GM21529 (cell line): ENCODE measurements around the gene MDM2.
"Not testable (repeated sequence)": the region's sequence is repeated elsewhere in the genome, so short reads cannot be mapped to it uniquely, and the experiment has no call there.

Experiments
- ATAC-seq: cut with Tn5 transposase; IDR thresholded peaks from one replicate; pipeline ENCODE4 v1.9.1; 2021; ENCODE audit not compliant: unreplicated experiment

The MDM2 gene

DNA sequence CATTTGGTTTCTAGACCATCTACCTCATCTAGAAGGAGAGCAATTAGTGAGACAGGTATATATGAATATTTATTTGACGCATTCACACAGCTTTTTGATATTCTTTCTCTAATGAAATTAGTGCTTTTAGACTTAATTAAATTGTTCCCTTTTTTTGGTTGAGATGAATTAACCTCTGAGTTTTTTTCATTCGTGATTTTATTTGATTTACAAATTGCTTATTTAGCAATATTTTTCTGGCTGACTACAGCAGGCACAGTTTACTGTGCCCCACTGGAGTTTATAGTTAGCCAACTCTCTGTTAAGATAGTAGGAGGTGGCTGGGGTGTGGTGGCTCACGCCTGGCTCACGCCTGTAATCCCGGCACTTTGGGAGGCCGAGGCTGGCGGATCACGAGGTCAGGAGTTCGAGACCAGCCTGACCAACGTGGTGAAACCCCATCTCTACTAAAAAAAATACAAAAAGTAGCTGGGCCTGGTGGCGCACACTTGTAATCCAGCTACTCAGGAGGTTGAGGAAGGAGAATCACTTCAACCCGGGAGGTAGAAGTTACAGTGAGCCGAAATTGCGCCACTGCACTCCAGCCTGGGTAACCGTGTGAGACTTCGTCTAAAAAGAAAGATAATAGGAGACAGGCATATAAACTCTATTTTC lies 16.7 kb downstream of the MDM2 start:
- no peak for ATAC-seq

DNA sequence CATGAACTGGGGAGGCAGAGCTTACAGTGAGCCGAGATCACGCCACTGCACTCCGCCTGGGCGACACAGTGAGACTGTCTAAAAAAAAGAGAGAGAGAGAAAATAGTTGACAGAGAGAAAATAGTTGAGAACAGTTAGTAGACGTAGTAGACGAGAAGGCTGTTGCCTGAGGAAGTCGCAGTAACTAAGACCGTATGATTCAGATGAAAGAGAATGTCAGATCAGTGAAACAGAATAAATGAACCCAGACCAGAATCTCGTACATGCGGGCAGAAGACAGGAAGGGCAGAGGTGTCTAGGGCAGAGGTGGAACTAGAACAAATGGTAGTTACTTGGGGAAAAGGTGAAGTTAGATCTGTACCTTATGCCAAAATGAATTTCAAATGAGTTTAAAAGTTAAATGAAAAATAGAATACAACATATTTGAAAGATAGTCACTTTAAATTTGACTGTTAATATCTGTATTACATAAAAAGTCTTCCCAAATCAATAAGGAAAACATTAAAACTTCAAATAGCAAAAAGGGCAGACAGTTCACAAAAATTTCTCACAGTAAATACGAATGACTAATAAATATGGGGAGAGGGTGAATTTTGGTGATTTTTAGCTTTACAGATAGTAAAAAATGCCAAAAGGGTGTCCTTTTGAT lies 17.7 kb downstream of the MDM2 start:
- ATAC-seq = no peak

DNA sequence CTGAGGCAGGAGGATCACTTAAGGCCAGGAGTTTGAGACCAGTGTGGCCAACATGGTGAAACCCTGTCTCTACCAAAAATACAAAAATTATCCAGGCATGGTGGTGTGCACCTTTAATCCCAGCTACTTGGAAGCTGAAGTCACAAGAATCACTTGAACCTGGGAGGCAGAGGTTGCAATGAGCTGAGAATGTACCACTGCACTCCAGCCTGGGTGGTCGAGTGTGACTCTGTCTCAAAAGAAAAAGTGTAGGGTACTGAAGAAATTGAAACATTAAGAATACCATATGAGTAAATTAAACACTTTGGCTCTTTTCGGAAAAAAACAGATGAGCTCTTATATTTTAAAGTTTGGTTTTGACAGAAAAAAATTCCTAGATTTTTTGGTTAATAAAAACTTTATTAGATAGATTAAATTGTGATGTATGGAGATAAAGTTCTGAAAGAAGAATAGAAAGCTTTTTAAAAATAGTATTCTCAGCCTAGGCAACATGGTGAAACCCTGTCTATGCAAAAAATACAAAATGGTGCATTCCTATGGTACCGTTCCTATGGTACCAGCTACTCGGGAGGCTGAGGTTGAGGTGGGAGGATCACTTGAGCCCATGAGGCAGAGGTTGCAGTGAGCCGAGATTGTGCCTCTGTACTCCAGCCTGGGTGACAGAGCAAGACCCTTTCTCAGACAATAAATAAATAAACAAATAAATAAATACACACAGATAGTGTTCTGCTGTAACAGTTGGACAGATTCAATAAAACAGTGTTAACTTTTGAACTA lies 20.1 kb downstream of the MDM2 start:
- ATAC-seq = no peak

DNA sequence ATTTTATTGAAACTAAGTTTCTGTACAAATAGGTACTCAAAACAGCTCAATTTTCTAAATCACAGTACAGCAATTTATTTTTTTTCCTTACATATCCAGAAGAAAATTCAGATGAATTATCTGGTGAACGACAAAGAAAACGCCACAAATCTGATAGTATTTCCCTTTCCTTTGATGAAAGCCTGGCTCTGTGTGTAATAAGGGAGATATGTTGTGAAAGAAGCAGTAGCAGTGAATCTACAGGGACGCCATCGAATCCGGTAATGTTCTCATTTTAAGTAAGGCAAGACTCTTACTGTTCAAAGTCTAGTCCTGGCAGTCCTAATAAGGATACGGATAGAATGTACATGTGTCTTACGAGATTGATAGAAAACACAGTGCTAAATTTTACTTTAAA lies 20.7 kb downstream of the MDM2 start:
- ATAC-seq = no peak

DNA sequence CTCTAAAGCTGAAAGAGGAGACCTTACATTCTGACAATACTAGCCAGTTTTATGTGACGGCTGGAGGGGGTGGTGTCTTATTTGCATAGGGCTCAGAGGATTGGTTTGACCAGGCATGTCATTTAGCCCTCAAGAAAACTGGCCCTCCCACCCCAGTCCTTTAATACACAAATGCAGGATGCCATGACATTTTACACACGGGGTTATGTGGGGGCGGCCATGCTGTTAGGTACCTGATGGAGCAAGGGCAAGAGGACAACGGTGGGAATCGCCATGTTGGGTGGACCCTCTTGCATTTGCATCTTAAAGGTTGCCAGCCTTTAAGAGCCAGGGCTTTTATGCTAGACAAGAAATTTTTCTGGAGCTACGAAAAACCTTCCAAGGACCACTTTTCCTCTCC lies 23.3 kb downstream of the MDM2 start:
- ATAC-seq = no peak

DNA sequence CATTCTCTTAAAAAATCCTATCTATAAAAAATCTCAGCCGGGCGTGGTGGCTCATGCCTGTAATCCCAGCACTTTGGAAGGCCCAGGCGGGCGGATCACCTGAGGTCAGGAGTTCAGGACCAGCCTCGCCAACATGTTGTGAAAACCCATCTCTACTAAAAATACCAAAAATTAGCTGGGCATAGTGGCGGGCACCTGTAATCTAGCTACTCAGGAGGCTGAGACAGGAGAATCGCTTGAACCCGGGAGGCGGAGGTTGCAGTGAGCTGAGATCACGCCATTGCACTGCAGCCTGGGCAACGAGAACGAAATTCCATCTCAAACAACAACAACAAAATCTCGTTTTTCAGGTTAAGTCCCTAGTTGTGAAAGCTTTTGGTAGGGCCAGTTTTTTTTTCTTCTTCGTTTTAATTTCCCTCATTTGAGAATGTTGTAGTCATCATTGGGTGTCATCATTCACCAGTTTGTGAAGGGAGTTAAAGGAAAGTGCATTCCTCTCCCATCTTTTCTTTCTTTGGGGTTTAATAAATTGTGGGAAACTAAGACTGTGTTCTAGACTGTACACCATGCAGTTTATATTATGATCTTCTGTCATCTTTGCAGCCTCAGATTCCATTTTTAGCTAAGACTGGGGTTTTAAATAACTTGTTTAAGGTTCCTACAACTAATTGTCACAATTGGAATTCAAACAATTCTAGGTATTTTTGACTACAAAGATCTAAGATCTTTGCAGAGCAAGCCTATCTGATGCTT lies 23.9 kb downstream of the MDM2 start:
- no peak for ATAC-seq

DNA sequence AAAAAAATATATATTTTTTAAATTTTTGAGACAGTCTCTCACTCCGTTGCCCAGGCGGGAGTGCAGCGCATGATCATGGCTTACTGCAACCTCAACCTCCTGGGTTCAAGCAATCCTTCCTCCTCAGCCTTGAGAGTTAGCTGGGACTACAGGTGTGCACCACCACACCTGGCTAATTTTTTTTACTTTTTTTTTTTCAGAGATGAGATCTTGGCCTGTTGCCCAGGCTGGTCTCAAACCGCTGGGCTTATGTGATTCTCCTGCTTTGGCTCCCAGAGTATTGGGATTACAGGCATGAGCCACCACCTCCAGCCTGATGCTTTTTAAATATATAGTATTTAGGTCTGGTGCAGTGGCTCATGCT lies 24.5 kb downstream of the MDM2 start:
- ATAC-seq = no peak

DNA sequence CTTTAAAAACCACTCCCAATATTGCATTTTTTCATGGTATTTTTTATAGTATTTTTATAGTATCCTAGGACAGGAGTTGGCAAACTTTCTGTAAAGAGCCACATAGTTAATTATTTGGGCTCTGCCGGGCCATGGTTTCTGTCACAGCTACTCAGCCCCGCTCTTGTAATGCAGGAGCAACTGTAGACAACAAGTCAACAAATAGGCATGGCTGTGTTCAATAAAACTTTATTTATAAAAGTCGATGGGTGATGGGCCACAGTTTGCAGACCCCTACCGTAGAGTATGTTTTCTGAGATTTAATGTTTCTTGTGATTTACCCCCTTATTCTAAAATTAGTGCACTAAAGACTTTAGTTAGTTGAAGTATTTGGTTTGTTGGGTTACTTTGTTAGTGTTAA lies 25.5 kb downstream of the MDM2 start:
- no peak for ATAC-seq

DNA sequence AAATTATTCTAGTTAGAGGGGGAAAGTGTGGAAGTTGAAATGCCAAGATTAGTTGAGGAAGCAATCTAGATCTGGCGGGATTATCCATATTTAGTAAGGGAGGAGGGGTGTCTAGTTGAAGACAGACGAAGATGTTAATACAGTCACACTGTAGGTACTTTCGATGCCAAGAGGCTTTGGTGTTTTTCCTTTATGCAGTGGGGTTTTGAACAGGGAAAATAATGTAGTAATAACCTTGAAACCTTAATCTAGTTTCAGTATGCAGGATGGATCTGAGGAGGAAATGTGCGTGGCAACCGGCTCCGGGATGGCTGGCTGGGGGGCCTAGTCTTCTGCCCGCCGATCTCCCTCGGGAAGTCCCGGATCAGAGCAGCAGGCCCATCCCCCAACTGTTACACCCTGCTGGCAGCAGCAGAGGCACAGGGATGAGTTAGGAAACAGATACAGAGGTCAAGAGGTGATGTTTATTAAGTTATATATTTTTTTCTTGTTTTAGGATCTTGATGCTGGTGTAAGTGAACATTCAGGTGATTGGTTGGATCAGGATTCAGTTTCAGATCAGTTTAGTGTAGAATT lies 27.4 kb downstream of the MDM2 start:
- no peak for ATAC-seq

DNA sequence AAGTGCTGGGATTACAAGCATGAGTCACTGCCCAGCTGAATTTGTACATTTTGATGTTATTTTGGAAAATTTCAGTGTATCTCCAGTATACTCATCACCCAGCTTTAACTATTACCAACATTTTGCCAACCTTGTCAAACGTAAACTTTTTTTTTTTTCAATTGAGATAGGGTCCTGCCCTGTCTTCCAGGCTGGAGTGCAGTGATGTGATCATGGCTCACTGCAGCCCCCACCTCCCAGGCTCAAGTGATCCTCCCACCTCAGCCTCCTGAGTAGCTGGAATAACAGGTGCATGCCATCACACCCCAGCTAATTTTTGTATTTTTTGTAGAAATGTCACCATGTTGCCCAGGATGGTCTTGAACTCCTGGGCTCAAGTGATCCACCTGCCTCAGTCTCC lies 29.2 kb downstream of the MDM2 start:
- no peak for ATAC-seq

DNA sequence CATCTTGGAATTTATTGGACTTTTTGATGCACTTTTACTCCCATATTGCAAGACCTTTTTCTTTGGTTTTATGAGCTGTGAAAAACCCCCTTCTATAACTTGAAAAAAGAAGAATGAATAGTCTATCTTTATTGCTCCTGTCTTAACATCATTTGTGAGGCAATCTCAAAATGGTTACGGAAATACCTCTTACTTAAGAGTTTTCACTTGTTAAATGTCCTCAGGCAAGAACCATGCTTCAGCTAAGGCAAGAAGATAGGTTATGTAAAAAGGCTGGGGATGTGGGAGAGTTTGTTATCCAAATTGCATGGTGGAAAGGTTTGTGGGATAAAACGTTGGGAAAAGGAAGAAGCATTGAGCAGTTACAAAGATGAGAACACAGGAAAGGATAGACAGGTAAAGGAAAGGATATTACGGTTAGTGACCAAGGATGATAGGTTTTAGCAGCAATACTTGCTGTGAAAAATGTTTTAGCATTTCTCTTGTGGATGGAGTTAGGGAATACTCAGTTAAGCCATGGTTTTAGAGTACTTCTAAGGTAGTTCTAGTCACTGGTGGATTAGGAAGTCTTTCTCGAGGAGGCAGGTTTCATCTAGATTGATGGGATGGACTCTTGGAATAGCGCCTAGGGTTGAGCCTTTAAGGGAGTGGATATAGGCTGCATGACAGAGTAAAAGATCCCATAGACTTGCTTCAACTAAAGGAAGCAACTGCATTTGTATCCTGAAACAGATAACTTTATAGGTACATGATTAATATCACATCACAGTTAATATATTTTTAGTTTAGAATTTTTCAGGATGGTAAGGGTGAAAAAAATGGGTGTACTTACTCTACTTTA lies 30.3 kb downstream of the MDM2 start:
- ATAC-seq = no peak

DNA sequence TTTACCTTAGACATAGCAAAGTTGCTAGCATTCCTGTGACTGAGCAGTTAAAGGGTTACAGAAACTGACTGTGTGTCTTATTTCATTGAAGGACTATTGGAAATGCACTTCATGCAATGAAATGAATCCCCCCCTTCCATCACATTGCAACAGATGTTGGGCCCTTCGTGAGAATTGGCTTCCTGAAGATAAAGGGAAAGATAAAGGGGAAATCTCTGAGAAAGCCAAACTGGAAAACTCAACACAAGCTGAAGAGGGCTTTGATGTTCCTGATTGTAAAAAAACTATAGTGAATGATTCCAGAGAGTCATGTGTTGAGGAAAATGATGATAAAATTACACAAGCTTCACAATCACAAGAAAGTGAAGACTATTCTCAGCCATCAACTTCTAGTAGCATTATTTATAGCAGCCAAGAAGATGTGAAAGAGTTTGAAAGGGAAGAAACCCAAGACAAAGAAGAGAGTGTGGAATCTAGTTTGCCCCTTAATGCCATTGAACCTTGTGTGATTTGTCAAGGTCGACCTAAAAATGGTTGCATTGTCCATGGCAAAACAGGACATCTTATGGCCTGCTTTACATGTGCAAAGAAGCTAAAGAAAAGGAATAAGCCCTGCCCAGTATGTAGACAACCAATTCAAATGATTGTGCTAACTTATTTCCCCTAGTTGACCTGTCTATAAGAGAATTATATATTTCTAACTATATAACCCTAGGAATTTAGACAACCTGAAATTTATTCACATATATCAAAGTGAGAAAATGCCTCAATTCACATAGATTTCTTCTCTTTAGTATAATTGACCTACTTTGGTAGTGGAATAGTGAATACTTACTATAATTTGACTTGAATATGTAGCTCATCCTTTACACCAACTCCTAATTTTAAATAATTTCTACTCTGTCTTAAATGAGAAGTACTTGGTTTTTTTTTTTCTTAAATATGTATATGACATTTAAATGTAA lies 31.5 kb downstream of the MDM2 start:
- no peak for ATAC-seq

DNA sequence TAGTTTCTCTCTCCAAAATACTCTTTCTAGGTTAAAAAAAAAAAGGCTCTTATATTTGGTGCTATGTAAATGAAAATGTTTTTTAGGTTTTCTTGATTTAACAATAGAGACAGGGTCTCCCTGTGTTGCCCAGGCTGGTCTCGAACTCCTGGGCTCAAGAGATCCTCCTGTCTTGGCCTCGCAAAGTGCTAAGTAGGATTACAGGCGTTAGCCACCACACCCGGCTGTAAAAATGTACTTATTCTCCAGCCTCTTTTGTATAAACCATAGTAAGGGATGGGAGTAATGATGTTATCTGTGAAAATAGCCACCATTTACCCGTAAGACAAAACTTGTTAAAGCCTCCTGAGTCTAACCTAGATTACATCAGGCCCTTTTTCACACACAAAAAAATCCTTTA lies 33.2 kb downstream of the MDM2 start:
- ATAC-seq = not testable (repeated sequence)

DNA sequence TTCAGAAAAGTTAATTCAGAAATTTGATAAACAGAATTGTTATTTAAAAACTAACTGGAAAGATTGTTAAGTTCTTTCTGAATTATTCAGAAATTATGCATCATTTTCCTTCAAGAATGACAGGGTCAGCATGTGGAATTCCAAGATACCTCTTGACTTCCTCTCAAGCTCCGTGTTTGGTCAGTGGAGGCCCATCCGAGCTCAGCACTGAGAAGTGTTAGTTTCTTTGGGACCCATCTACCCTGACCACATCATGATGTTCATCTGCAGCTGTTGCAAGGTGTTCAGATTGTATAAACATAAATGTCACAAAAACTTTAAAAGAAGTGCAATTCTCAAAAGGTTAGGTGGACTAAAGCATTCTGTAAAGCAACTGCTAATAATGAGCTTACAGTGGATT lies 33.7 kb downstream of the MDM2 start:
- no peak for ATAC-seq

DNA sequence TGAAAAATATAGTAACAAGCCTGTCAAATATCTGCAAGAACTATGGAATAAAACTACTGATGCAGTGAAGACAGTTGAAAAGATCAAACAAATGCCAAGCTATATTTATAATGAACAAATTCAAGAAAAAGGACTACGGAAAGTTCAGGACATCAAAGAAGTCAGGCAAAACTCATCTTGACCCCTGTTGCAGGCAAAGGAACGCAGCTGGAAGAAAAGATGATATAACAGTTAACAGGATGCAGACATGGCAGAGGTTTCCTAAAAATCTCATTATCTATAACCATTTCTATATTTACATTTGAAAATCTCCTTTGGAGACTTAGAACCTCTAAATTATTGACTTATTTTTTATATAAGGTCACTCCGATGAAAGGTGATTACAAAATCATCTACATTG lies 34.1 kb downstream of the MDM2 start:
- ATAC-seq = no peak

DNA sequence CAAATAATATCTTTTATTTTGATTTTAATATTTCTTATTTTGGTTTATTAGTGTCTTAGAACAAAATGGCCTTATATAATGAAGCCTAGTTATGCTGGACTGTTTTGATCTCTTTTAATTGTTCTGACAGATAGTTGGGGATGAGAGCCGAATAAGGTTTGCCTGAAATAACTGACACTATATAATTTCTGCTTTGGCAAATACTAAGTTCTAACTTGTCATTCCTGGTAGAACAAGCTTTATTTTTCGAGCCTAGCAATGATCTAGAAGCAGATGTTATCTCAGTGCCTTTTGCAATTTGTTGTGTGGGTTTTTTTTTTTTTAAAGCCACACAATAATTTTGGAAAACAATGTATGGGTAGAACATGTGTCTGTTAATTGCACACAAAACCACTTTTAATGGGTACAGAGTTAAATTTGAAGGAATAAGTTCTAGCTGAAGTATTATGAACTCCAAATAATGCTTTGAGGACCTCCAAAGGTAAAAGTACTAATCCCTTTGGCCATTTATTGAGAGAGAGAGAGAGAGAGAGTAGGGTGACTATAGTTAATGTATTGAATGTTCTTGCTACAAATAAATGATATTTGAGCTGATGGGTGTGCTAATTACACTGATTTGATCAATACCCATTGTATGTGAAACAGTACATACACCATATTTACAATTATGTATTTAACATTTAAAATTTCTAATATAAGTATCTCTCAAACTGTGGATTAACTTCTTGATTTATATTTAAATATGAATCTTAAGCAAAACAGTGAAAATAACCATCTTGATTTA lies 35.0 kb downstream of the MDM2 start:
- no peak for ATAC-seq

DNA sequence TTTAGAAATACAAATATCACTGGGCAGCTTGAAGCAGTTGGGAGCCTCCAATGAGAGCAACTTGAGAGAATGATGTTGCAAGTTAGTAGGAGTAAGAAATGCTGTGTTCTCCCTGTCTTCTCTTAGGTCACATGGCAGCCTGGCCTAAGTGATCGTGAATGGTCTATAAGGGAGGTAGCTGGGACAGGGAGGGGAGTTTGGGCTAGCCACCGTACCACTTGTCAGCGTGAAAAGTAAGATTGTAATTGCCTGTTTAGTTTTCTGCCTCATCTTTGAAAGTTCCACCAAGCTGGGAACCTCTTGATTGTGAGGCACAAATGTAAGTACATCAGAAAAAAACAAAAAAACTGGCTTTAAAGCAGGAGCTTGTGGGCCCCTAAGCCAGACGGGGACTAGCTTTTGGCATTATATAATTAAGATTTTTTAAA lies 36.4 kb downstream of the MDM2 start:
- no peak for ATAC-seq
